GM23248 (cell line): ENCODE measurements around the gene LMF1. TPM values are rescaled to one million over a fixed set of nuclear protein-coding genes. Genes with fewer than 3 reads are reported as not detected.

Experiments used
- DNase-seq: peaks from one replicate; pipeline ENCODE4 v3.0.0-alpha.2; 2015
- H2AFZ ChIP-seq: fragments of 200-600 bp; sonication (generic); 2 replicates; pipeline ENCODE4 v1.6.1; 2016; ENCODE audit warnings: antibody characterized with exemption
- H3F3A ChIP-seq: fragments of 200-600 bp; sonication (generic); 2 replicates; pipeline ENCODE4 v1.6.1; 2016; ENCODE audit warnings: mild to moderate bottlenecking, antibody characterized with exemption, mixed run types; ENCODE audit not compliant: insufficient read depth
- H3K27ac ChIP-seq: fragments of 200-600 bp; sonication (generic); 2 replicates; pipeline ENCODE4 v1.5.1; 2016; ENCODE audit warnings: mild to moderate bottlenecking
- H3K27me3 ChIP-seq: fragments of 200-600 bp; sonication (generic); replicated peaks from 2 replicates; pipeline ENCODE4 v1.6.1; 2016; ENCODE audit warnings: mild to moderate bottlenecking; ENCODE audit not compliant: insufficient read depth
- H3K36me3 ChIP-seq: fragments of 200-600 bp; sonication (generic); 2 replicates; pipeline ENCODE4 v1.6.1; 2016; ENCODE audit warnings: low read depth, mild to moderate bottlenecking
- H3K4me1 ChIP-seq: fragments of 200-600 bp; sonication (generic); 2 replicates; pipeline ENCODE4 v1.6.1; 2016; ENCODE audit warnings: mild to moderate bottlenecking; ENCODE audit not compliant: insufficient read depth
- H3K4me2 ChIP-seq: fragments of 200-600 bp; sonication (generic); one replicate; pipeline ENCODE4 v1.6.1; 2016; ENCODE audit warnings: mild to moderate bottlenecking; ENCODE audit not compliant: unreplicated experiment
- H3K4me3 ChIP-seq: fragments of 200-600 bp; sonication (generic); 2 replicates; pipeline ENCODE4 v1.5.1; 2016; ENCODE audit warnings: mild to moderate bottlenecking
- H3K79me2 ChIP-seq: fragments of 200-600 bp; sonication (generic); 2 replicates; pipeline ENCODE4 v1.6.1; 2016; ENCODE audit warnings: mild to moderate bottlenecking; ENCODE audit not compliant: insufficient read depth
- H3K9ac ChIP-seq: fragments of 200-600 bp; sonication (generic); 2 replicates; pipeline ENCODE4 v1.6.1; 2016; ENCODE audit warnings: mild to moderate bottlenecking
- H3K9me2 ChIP-seq: fragments of 200-600 bp; sonication (generic); 2 replicates; pipeline ENCODE4 v1.6.1; 2016; ENCODE audit warnings: mixed run types, mild to moderate bottlenecking, moderate library complexity; ENCODE audit not compliant: insufficient read depth
- H3K9me3 ChIP-seq: fragments of 200-600 bp; sonication (generic); one replicate; pipeline ENCODE4 v1.6.1; 2017; ENCODE audit warnings: low read depth
- H4K20me1 ChIP-seq: fragments of 200-600 bp; sonication (generic); 2 replicates; pipeline ENCODE4 v1.6.0; 2016; ENCODE audit not compliant: insufficient read depth
- EZH2 ChIP-seq: fragments of 200-600 bp; sonication (generic); IDR thresholded peaks from 2 replicates; pipeline ENCODE4 v1.6.1; 2018; ENCODE audit warnings: antibody characterized with exemption, mild to moderate bottlenecking; ENCODE audit not compliant: insufficient read depth, poor library complexity, severe bottlenecking
- EZH2phosphoT487 ChIP-seq: fragments of 200-600 bp; sonication (generic); IDR thresholded peaks from 2 replicates; pipeline ENCODE4 v1.6.1; 2018; ENCODE audit warnings: antibody characterized with exemption, moderate library complexity, mild to moderate bottlenecking, low read depth; ENCODE audit not compliant: insufficient read depth
- WGBS, 2 experiments: methylation state at CpG; one replicate each; pipeline ENCODE4 v1.1.6; 2015 to 2017; ENCODE audit warnings: low lambda C conversion rate in 2 of 2, low coverage in 1 of 2; ENCODE audit errors: missing lambda C conversion rate in 2 of 2; 5-methylcytosine and 5-hydroxymethylcytosine counted together
- in situ Hi-C: fragments of 300-500 bp; cut with MboI; formaldehyde crosslinking; loops from 2 replicates; pipeline ENCODE4 v1.15.0; 2020
- polyA plus RNA-seq: library from polyadenylated mRNA; unstranded; fragments of >200 nt; fragmentation: Nextera tagmentation; extraction: Ambion mirVana; gene quantifications from 2 replicates; pipeline ENCODE4 v1.2.1, GENCODE V29; 2016
- total RNA-seq: library from RNA; depleted of rRNA; stranded (reverse); fragments of >200 nt; shearing (Covaris generic); gene quantifications from 2 replicates; pipeline ENCODE4 v1.2.3, GENCODE V29; 2014

The LMF1 gene
- total and polyA plus RNA-seq, 2 experiments from 2014 or later = 23.1 to 53.0 TPM

GRCh38 chr16:947255-947921 lies 23.4 kb downstream of the LMF1 start:
- no peak overlapping the region for H3K27ac ChIP-seq
- H3K9ac ChIP-seq = no peak overlapping the region
- H2AFZ ChIP-seq = no peak overlapping the region
- DNase-seq = no peak
- H3K36me3 ChIP-seq = no peaks in the 10 kb centered on the region
- H3K4me2 ChIP-seq = no peak overlapping the region
- H3F3A ChIP-seq = no peaks in the 10 kb centered on the region
- TF ChIP-seq EZH2 (no peak), EZH2phosphoT487 (no peak)
- H3K79me2 ChIP-seq = no peaks in the 10 kb centered on the region
- H4K20me1 ChIP-seq = no peaks in the 10 kb centered on the region
- in situ Hi-C loops = no loop called here
- no peak overlapping the region for H3K4me3 ChIP-seq
- no peaks in the 10 kb centered on the region for H3K4me1 ChIP-seq
- WGBS, 2 experiments = 75 to 79% methylated on average over 20 to 21 of the region's 21 CpGs
- H3K9me2 ChIP-seq = no peaks in the 10 kb centered on the region
- no peaks in the 10 kb centered on the region for H3K9me3 ChIP-seq
- H3K27me3 ChIP-seq = no peaks in the 10 kb centered on the region

- no peaks in the 10 kb centered on the region for H3K4me1 ChIP-seq
- no peak overlapping the region for H3K9ac ChIP-seq
- in situ Hi-C loops = no loop called here
- no peaks in the 10 kb centered on the region for H3F3A ChIP-seq
- no peak for DNase-seq
- no peak for TF ChIP-seq EZH2
- no peak for TF ChIP-seq EZH2phosphoT487
- 91 to 93% methylated on average over 8 of the region's 8 CpGs for WGBS, 2 experiments
- no peak overlapping the region for H2AFZ ChIP-seq
- H3K9me3 ChIP-seq = no peaks in the 10 kb centered on the region
- H3K4me2 ChIP-seq = no peak overlapping the region
- no peaks in the 10 kb centered on the region for H4K20me1 ChIP-seq
- H3K27ac ChIP-seq = no peak overlapping the region
- H3K79me2 ChIP-seq = no peaks in the 10 kb centered on the region
- H3K27me3 ChIP-seq = no peaks in the 10 kb centered on the region
- no peak overlapping the region for H3K4me3 ChIP-seq
- H3K9me2 ChIP-seq = no peaks in the 10 kb centered on the region
- 0 out of 2 replicates have a peak, but pooled peaks cover 8% of the 10 kb centered on the region for H3K36me3 ChIP-seq
Observed at GRCh38 chr16:946048-946395, 24.8 kb downstream of the LMF1 start.

- H3K79me2 ChIP-seq = no peaks in the 10 kb centered on the region
- 0 out of 2 replicates have a peak, but pooled peaks cover 8% of the 10 kb centered on the region for H3K36me3 ChIP-seq
- no peak overlapping the region for H3K4me2 ChIP-seq
- H4K20me1 ChIP-seq = no peaks in the 10 kb centered on the region
- no peaks in the 10 kb centered on the region for H3F3A ChIP-seq
- H3K9ac ChIP-seq = no peak overlapping the region
- WGBS, 2 experiments = 89 to 92% methylated on average over 10 of the region's 10 CpGs
- H3K4me3 ChIP-seq = no peak overlapping the region
- no peak for DNase-seq
- in situ Hi-C loops = no loop called here
- TF ChIP-seq EZH2phosphoT487 = no peak
- no peak for TF ChIP-seq EZH2
- no peaks in the 10 kb centered on the region for H3K4me1 ChIP-seq
- H3K9me2 ChIP-seq = no peaks in the 10 kb centered on the region
- H3K27me3 ChIP-seq = no peaks in the 10 kb centered on the region
- H3K9me3 ChIP-seq = no peaks in the 10 kb centered on the region
- no peak overlapping the region for H2AFZ ChIP-seq
- H3K27ac ChIP-seq = no peak overlapping the region
Observed at GRCh38 chr16:945271-946047, 25.3 kb downstream of the LMF1 start.

- Histone ChIP-seq H4K20me1 (no peaks in the 10 kb centered on the region), H3K9ac (no peak overlapping the region), H2AFZ (no peak overlapping the region), H3K4me3 (no peak overlapping the region), H3K9me2 (no peaks in the 10 kb centered on the region), H3K27me3 (no peaks in the 10 kb centered on the region), H3F3A (no peaks in the 10 kb centered on the region), H3K9me3 (no peaks in the 10 kb centered on the region), H3K27ac (no peak overlapping the region), H3K4me1 (no peaks in the 10 kb centered on the region), H3K36me3 (0 out of 2 replicates have a peak, but pooled peaks cover 8% of the 10 kb centered on the region), H3K4me2 (no peak overlapping the region), H3K79me2 (no peaks in the 10 kb centered on the region)
- DNase-seq = no peak
- TF ChIP-seq EZH2 (no peak), EZH2phosphoT487 (no peak)
- in situ Hi-C loops = no loop called here
- 86 to 93% methylated on average over 5 of the region's 5 CpGs for WGBS, 2 experiments
Observed at GRCh38 chr16:943971-944370, 26.8 kb downstream of the LMF1 start.
